Measurements from ENCODE around the gene CHPT1. TPM values are rescaled to one million over a fixed set of nuclear protein-coding genes. Genes with fewer than 3 reads are reported as not detected.

CHPT1 gene
- polyA plus RNA-seq, 1 of the 3 experiments (the other 2 are of a cell fraction) = 12.0 TPM

DNA sequence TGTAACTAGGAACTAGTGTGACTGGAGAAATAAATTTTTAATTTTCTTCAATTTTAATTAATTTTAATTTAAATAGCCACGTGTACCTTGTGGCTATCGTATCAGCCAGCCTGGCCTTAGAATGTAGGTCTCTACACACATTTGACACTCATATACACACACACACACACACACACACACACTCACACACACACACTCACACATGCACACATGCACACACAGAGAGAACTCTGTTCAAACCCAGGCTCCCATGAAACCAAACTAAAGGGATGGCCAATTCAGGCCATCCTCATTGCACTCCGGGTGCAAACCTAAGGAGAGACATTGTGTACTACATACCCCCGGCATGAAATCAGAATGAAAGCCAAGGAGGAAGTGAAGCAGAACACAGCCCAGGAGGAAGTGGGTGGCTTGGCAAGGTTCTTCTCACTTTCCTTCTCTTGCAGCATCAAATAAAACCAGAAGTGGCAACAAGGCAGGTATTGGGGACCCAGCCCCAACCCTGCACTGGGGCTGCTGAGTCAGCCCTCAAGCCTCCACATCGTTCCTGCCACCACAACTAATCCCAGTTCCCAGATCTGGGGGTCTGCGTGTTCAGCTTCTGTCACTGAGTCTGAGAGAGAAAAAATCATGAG is 26.2 kb upstream of the CHPT1 start:
- H3F3A ChIP-seq (replicated peaks; ENCODE audit: insufficient read depth) = no peaks in the 10 kb centered on the region
- no peak overlapping the region for H3K4me3 ChIP-seq (ENCODE audit: low read depth in 2 of 2, low read length in 1 of 2)
- POLR2A ChIA-PET = no interaction called here
- 14% methylated on average over 6 of the region's 6 CpGs for WGBS (ENCODE audit: low lambda C conversion rate)
- H3K9me3 ChIP-seq = no peaks in the 10 kb centered on the region
- no peaks in the 10 kb centered on the region for H3K9me2 ChIP-seq
- H4K20me1 ChIP-seq (ENCODE audit: insufficient read depth) = no peaks in the 10 kb centered on the region
- no peak for DNase-seq
- CTCF ChIA-PET = interaction anchor here (0.8 to 1.0 kb wide), 2 partner anchors 32 to 165 kb away, joined by 3 read pairs; no protein-coding TSS in a partner anchor
- H2AFZ ChIP-seq (ENCODE audit: low read depth) = no peak overlapping the region
- no peak overlapping the region for H3K9ac ChIP-seq
- TF ChIP-seq FOXM1 (IDR thresholded peaks at IDR 0.05; ENCODE audit: low read depth) = no peak
- no peak overlapping the region for H3K4me2 ChIP-seq
- H3K4me1 ChIP-seq (ENCODE audit: control insufficient read depth in 1 of 2, insufficient read depth in 2 of 2, low read depth in 1 of 2, low read length in 1 of 2) = no peaks in the 10 kb centered on the region
- peaks cover 13% of the 10 kb centered on the region; the same call in 1 of the 2 replicates for H3K27me3 ChIP-seq (ENCODE audit: insufficient read depth)
- H3K79me2 ChIP-seq (ENCODE audit: insufficient read depth) = no peaks in the 10 kb centered on the region
- no peaks in the 10 kb centered on the region for H3K36me3 ChIP-seq (replicated peaks in 1 of 2; ENCODE audit: control insufficient read depth in 1 of 2, insufficient read depth in 2 of 2, low read length in 1 of 2)
- H3K27ac ChIP-seq (ENCODE audit: low read depth in 2 of 2, low read length in 1 of 2) = no peak overlapping the region

DNA sequence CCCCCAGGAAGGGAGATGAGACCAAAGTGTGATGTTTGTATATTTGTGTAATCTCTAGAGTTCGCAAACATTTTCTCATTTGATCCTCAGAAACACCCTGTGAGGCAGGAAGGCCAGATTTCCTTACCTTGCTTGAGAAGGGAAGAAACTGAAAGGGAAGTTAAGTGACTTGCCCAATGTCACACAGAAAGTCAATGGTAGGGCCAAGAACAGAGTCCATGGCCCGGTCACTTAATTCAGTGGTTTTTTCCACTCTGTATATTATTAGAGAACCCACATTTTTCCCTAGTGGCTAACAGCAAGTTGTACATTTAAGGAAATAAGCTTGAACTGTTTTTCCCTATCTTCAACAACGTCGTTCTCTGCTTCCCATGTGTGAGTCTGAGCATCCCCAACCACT is 25.6 kb upstream of the CHPT1 start:
- H3K9me3 ChIP-seq = no peaks in the 10 kb centered on the region
- no peaks in the 10 kb centered on the region for H3K79me2 ChIP-seq (ENCODE audit: insufficient read depth)
- H3F3A ChIP-seq (replicated peaks; ENCODE audit: insufficient read depth) = no peaks in the 10 kb centered on the region
- no peak overlapping the region for H2AFZ ChIP-seq (ENCODE audit: low read depth)
- H3K9ac ChIP-seq = no peak overlapping the region
- ChIA-PET CTCF (no interaction called here), POLR2A (no interaction called here)
- no peaks in the 10 kb centered on the region for H3K36me3 ChIP-seq (replicated peaks in 1 of 2; ENCODE audit: control insufficient read depth in 1 of 2, insufficient read depth in 2 of 2, low read length in 1 of 2)
- WGBS (ENCODE audit: low lambda C conversion rate) = 11% methylated on average over 4 of the region's 4 CpGs
- peaks cover 8% of the 10 kb centered on the region; the same call in 1 of the 2 replicates for H3K27me3 ChIP-seq (ENCODE audit: insufficient read depth)
- DNase-seq = no peak
- no peaks in the 10 kb centered on the region for H3K9me2 ChIP-seq
- no peaks in the 10 kb centered on the region for H3K4me1 ChIP-seq (ENCODE audit: control insufficient read depth in 1 of 2, insufficient read depth in 2 of 2, low read depth in 1 of 2, low read length in 1 of 2)
- H3K4me2 ChIP-seq = no peak overlapping the region
- no peaks in the 10 kb centered on the region for H4K20me1 ChIP-seq (ENCODE audit: insufficient read depth)
- TF ChIP-seq JUND (IDR thresholded peaks at IDR 0.05) = no peak
- TF ChIP-seq NRF1 (IDR thresholded peaks at IDR 0.05; ENCODE audit: low read depth, low read length) = no peak
- no peak for TF ChIP-seq USF2 (IDR thresholded peaks at IDR 0.05; ENCODE audit: borderline replicate concordance, low read depth, low read length)
- TF ChIP-seq RCOR1 (IDR thresholded peaks at IDR 0.05; ENCODE audit: low read length) = no peak
- TF ChIP-seq RXRA (IDR thresholded peaks at IDR 0.05; ENCODE audit: borderline replicate concordance, low read depth) = no peak
- no peak for TF ChIP-seq TEAD4 (IDR thresholded peaks at IDR 0.05; ENCODE audit: borderline replicate concordance, insufficient read depth)
- no peak for TF ChIP-seq CHD2 (IDR thresholded peaks at IDR 0.05; ENCODE audit: low read length, partially characterized antibody)
- no peak for TF ChIP-seq USF1 (IDR thresholded peaks at IDR 0.05; ENCODE audit: borderline replicate concordance, low read depth)
- no peak for TF ChIP-seq SMC3 (IDR thresholded peaks at IDR 0.05; ENCODE audit: low read depth, low read length)
- TF ChIP-seq, protein P1, sequence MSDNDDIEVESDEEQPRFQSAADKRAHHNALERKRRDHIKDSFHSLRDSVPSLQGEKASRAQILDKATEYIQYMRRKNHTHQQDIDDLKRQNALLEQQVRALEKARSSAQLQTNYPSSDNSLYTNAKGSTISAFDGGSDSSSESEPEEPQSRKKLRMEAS (IDR thresholded peaks at IDR 0.05; ENCODE audit: low read depth) = no peak
- TF ChIP-seq TCF12 (IDR thresholded peaks at IDR 0.05) = no peak
- TF ChIP-seq TAF1 (IDR thresholded peaks at IDR 0.05; ENCODE audit: borderline replicate concordance, low read depth, low read length) = no peak
- H3K4me3 ChIP-seq (ENCODE audit: low read depth in 2 of 2, low read length in 1 of 2) = no peak overlapping the region
- H3K27ac ChIP-seq (ENCODE audit: low read depth in 2 of 2, low read length in 1 of 2) = no peak overlapping the region

Measured in SK-N-SH (cell line).